A549 treated with CpdA at 1 μM for 4 hours (cell line): Measurements from ENCODE around the gene CCT5. TPM values are rescaled to one million over a fixed set of nuclear protein-coding genes. Genes with fewer than 3 reads are reported as not detected.

Experiments
- total RNA-seq: library from RNA; stranded (reverse); fragments of 200-300 nt; extraction: Qiagen RNA extraction; gene quantifications from 5 replicates; pipeline ENCODE4 v1.2.3, GENCODE V29; 2022; ENCODE audit warnings: low read depth

CCT5 gene
- 517 to 793 TPM (median 549 TPM) in 5 replicates for total RNA-seq

DNA sequence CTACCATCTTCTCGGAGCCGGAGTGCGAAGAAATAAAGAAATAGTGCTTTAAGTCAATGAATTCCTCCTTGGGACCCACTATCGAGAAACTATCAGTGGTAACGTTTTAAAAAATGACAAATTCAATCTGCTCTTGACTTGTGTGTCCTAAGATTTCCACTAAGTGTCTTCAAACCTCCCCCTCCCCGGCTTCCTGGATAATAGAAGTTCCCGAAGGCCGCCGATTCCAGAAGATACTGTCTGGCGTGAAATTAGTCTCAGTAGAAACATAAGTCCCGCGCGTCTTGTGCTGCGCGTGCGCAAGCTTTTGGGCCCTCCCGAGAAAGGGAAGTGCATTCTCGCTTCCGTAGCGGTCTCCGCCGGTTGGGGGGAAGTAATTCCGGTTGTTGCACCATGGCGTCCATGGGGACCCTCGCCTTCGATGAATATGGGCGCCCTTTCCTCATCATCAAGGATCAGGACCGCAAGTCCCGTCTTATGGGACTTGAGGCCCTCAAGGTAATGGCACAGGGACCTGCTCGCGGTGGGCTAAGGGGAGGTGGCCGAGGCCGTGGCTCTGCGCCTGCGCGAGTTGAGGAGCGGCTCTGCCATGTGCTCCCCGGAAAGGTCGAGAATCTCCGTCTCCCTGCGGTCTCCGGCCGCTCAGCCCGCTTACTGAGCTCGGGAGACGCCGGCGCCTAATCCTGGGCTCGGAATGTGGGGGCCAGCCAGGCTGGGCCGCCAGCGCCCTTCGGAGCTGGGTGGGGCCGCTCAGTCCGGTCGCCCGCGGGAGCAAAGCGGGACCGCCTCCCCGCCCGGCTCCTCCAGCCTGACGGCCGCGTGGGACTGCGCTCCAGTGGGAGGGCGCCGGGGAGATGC lies at the start of gene CCT5:
TSS of gene CCT5 (plus strand) at position 333 of the 858 bp plus-strand sequence. CDS start at position 394, 61 bp downstream.

GRCh38 chr5:10307206-10308148 lies 57.4 kb downstream of the CCT5 start, which contains the start of gene CMBL:
CMBL (minus strand) TSS chr5:10307902; CDS start chr5:10290762, 17,140 bp downstream.

Other genes with a start within 250 kb of the CCT5 start
- gene ATPSCKMT, start 392 bp upstream of the CCT5 start, total RNA-seq: 11.8 to 14.1 TPM (median 12.5 TPM) in 5 replicates
- gene CMBL, start 57.6 kb downstream of the CCT5 start, total RNA-seq: 19.3 to 25.6 TPM (median 21.5 TPM) in 5 replicates
- 51.6 to 77.3 TPM (median 70.2 TPM) in 5 replicates for gene MARCHF6, start 103.4 kb downstream of the CCT5 start, total RNA-seq
- gene ROPN1L, start 191.6 kb downstream of the CCT5 start, total RNA-seq: 1.9 to 2.7 TPM (median 2.3 TPM) in 5 replicates